Smooth muscle cell (in vitro differentiated cells): ENCODE measurements around the gene CSTPP1. TPM values are rescaled to one million over a fixed set of nuclear protein-coding genes. Genes with fewer than 3 reads are reported as not detected.

Experiments used
- DNase-seq: peaks from one replicate; lab custom pipeline; 2025; ENCODE audit not compliant: unreplicated experiment; lab: John Stamatoyannopoulos, UW
- H2AFZ ChIP-seq: fragments of 200-600 bp; sonication (generic); 2 replicates; pipeline ENCODE4 v1.6.0; 2016; ENCODE audit warnings: antibody characterized with exemption, low read depth, mild to moderate bottlenecking
- H3F3A ChIP-seq: fragments of 200-600 bp; sonication (generic); 2 replicates; pipeline ENCODE4 v1.6.0; 2017; ENCODE audit warnings: antibody characterized with exemption, low read depth
- H3K27ac ChIP-seq: fragments of 200-600 bp; sonication (generic); 2 replicates; pipeline ENCODE4 v1.5.1; 2016; ENCODE audit warnings: low read depth, mild to moderate bottlenecking
- H3K27me3 ChIP-seq: fragments of 200-600 bp; sonication (generic); 2 replicates; pipeline ENCODE4 v1.6.1; 2016; ENCODE audit warnings: low read depth, mild to moderate bottlenecking
- H3K36me3 ChIP-seq: fragments of 200-600 bp; sonication (generic); 2 replicates; pipeline ENCODE4 v1.5.1; 2016; ENCODE audit warnings: low read depth
- H3K4me1 ChIP-seq: fragments of 200-600 bp; sonication (generic); 2 replicates; pipeline ENCODE4 v1.5.1; 2016; ENCODE audit warnings: low read depth
- H3K4me2 ChIP-seq: fragments of 200-600 bp; sonication (generic); 2 replicates; pipeline ENCODE4 v1.6.0; 2016; ENCODE audit warnings: mild to moderate bottlenecking
- H3K4me3 ChIP-seq: fragments of 200-600 bp; sonication (generic); 2 replicates; pipeline ENCODE4 v1.5.1; 2016; ENCODE audit warnings: mild to moderate bottlenecking
- H3K79me2 ChIP-seq: fragments of 200-600 bp; sonication (generic); 2 replicates; pipeline ENCODE4 v1.6.0; 2016; ENCODE audit warnings: low read depth, mild to moderate bottlenecking
- H3K9ac ChIP-seq: fragments of 200-600 bp; sonication (generic); 2 replicates; pipeline ENCODE4 v1.6.0; 2016; ENCODE audit warnings: low read depth
- H3K9me3 ChIP-seq: fragments of 200-600 bp; sonication (generic); replicated peaks from 2 replicates; pipeline ENCODE4 v1.5.1; 2016; ENCODE audit warnings: low read depth
- H4K20me1 ChIP-seq: fragments of 200-600 bp; sonication (generic); 2 replicates; pipeline ENCODE4 v1.6.0; 2016; ENCODE audit warnings: low read depth
- WGBS: methylation state at CpG from one replicate; pipeline ENCODE4 v1.1.7; 2016; ENCODE audit warnings: low lambda C conversion rate; 5-methylcytosine and 5-hydroxymethylcytosine counted together
- polyA plus RNA-seq: library from polyadenylated mRNA; unstranded; fragments of >200 nt; fragmentation: Nextera tagmentation; extraction: Ambion mirVana; gene quantifications from 2 replicates; pipeline ENCODE4 v1.2.1, GENCODE V29; 2016
- total RNA-seq: library from RNA; depleted of rRNA; stranded (reverse); fragments of >200 nt; gene quantifications from 2 replicates; pipeline ENCODE4 v1.2.3, GENCODE V29; 2014
- TF ChIP-seq, protein P1 (sequence below): fragments of 200-600 bp; sonication (generic); IDR thresholded peaks from 2 replicates; pipeline ENCODE4 v1.5.1; 2017; ENCODE audit warnings: borderline replicate concordance, mild to moderate bottlenecking, antibody characterized with exemption; ENCODE audit not compliant: insufficient read depth, poor library complexity, severe bottlenecking

CSTPP1 gene
- total and polyA plus RNA-seq, 2 experiments from 2014 or later = 37.4 to 44.8 TPM

DNA sequence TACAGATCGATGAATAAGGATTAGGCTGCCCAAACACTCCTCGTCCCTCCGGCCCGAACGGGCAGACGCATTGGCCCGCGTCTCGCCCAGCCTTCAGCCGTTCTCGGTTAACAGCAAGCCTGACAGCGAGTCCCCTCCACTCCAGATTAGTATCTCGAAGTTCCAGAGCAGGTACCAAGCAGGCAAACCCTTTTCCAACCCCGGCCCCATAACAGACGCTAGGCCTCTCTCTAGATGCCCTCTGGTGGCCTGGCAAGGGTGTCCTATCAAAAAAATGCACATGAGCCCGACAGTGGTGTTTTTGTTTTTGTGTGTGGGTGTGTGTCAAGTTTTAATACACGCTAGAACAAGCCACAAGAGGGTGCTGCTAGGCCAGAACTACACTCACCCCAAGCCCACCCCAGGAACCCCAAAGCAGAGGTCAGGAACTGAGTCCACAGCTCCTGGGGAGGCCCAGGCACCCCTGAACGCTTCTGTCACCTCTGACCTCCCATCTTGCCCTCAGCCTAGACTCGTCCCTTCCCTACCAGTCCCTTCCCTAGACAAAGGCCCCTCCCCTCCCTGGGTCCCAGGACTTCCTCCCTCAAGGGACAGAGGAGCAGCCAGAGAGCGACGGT is 240.8 kb downstream of the CSTPP1 start:
- H4K20me1 ChIP-seq = peaks cover 15% of the 10 kb centered on the region
- H3K9me3 ChIP-seq = no peaks in the 10 kb centered on the region
- H3K9ac ChIP-seq = peak overlapping the region; percentile 69
- H3K4me3 ChIP-seq = peak overlapping the region; percentile 92
- H3K27ac ChIP-seq = peak overlapping the region; percentile 96
- H3K36me3 ChIP-seq = no peaks in the 10 kb centered on the region
- TF ChIP-seq, protein P1, sequence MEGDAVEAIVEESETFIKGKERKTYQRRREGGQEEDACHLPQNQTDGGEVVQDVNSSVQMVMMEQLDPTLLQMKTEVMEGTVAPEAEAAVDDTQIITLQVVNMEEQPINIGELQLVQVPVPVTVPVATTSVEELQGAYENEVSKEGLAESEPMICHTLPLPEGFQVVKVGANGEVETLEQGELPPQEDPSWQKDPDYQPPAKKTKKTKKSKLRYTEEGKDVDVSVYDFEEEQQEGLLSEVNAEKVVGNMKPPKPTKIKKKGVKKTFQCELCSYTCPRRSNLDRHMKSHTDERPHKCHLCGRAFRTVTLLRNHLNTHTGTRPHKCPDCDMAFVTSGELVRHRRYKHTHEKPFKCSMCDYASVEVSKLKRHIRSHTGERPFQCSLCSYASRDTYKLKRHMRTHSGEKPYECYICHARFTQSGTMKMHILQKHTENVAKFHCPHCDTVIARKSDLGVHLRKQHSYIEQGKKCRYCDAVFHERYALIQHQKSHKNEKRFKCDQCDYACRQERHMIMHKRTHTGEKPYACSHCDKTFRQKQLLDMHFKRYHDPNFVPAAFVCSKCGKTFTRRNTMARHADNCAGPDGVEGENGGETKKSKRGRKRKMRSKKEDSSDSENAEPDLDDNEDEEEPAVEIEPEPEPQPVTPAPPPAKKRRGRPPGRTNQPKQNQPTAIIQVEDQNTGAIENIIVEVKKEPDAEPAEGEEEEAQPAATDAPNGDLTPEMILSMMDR = peak; percentile 60
- H3K27me3 ChIP-seq = no peaks in the 10 kb centered on the region
- WGBS = 11% methylated on average over 21 of the region's 21 CpGs
- peak; percentile 79 for DNase-seq
- peaks cover 38% of the 10 kb centered on the region for H3K79me2 ChIP-seq
- H2AFZ ChIP-seq = peak overlapping the region; percentile 11
- H3F3A ChIP-seq = peaks cover 6% of the 10 kb centered on the region
- H3K4me2 ChIP-seq = peak overlapping the region; percentile 84
- peaks cover 6% of the 10 kb centered on the region for H3K4me1 ChIP-seq

- WGBS = 91% methylated on average over 5 of the region's 6 CpGs
- H3K9ac ChIP-seq = no peak overlapping the region
- H3F3A ChIP-seq = peaks cover 6% of the 10 kb centered on the region
- no peaks in the 10 kb centered on the region for H3K27me3 ChIP-seq
- no peaks in the 10 kb centered on the region for H3K9me3 ChIP-seq
- H3K4me1 ChIP-seq = peaks cover 6% of the 10 kb centered on the region
- H3K4me3 ChIP-seq = no peak overlapping the region
- no peak for DNase-seq
- peaks cover 33% of the 10 kb centered on the region for H3K79me2 ChIP-seq
- peaks cover 10% of the 10 kb centered on the region for H4K20me1 ChIP-seq
- H3K27ac ChIP-seq = peak overlapping the region; percentile 96
- no peak overlapping the region for H2AFZ ChIP-seq
- TF ChIP-seq, protein P1 = no peak
- no peaks in the 10 kb centered on the region for H3K36me3 ChIP-seq
- H3K4me2 ChIP-seq = peak overlapping the region; percentile 84
Measured at GRCh38 chr11:47177846-47178245, 241.3 kb downstream of the CSTPP1 start.

DNA sequence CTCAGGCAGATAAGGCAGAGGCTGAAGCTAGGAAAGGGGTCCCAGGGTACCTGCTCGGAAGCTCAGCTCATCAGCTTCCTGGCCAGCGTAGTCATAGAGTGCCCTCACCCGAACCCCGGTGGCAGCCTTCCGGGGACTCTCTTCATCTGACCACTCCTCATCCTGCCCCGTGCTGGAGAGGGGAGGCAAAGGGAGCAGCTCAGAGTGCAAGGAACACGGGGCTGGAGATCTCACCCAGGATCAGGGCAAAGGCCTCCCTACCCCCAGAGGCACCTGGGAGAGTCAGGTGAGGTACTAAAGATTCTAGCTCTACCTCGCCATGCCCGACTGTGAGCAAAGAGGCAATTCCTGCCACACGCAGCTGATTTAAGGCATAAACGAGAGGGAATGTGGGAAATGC is 241.8 kb downstream of the CSTPP1 start:
- Histone ChIP-seq H3K4me1 (peaks cover 6% of the 10 kb centered on the region), H3F3A (peaks cover 6% of the 10 kb centered on the region), H3K36me3 (no peaks in the 10 kb centered on the region), H3K9ac (no peak overlapping the region), H4K20me1 (peaks cover 5% of the 10 kb centered on the region), H3K9me3 (no peaks in the 10 kb centered on the region), H3K79me2 (peaks cover 29% of the 10 kb centered on the region), H3K4me2 (no peak overlapping the region), H3K27me3 (no peaks in the 10 kb centered on the region), H3K27ac (no peak overlapping the region), H2AFZ (no peak overlapping the region), H3K4me3 (no peak overlapping the region)
- no peak for DNase-seq
- TF ChIP-seq, protein P1 = no peak
- WGBS = 95% methylated on average over 11 of the region's 11 CpGs
